ENCODE results near the gene DSCAM. TPM values are rescaled to one million over a fixed set of nuclear protein-coding genes. Genes with fewer than 3 reads are reported as not detected.

DSCAM gene
- total RNA-seq, 2 experiments from 2014 or later = not detected

DNA sequence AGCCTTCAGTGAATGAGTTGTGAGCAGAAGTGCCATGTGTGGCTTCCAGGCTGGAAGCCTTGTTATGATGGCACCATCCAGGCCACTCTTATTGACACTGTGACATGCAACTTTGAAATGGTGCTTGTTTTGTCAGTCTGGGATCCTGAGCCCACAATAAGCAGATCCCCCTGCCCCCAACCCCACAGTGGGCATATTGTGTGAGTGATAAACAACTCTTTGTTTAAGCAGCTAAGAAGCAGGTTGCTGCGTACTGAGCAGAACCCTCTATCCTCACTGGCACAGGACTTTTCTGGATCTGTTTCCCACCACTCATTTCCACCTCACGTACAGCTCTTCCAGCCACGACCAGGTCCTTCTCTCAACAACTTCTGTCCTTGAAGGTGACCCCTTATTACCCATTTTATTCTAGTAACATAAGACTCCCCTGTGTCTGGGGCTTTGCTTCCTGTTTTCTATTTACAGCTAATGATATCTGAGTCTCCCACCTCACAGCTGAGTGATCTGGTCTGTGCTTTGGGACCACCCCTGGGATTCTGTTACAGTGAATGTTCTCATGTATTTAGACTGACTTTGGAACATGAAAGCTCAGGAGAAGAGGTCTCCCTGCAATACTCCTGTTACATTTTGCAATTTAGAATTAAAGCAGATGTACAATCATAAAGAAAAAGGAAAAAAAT is 604.2 kb downstream of the DSCAM start:
- POLR2A ChIA-PET = no interaction called here

DNA sequence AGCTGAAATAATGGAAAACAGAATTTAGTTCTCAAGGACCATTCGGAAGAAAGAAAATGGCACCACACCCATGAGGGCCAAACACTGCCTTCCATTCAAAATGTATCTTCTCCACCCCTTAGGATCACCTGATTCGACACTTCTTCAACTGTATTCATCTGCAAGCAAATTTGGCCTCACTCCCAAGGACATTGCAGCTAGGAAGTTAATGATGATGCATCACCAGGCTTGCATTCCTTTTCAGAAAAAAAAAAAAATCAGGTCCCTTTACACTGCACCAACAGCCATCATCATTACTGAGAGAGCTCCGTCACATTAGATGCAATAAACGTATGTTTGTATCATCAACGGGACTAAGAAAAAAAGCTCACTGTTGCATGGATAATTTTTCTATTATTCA is 611.4 kb downstream of the DSCAM start:
- Mint-ChIP-seq H3K27ac (no peak overlapping the region), H3K27me3 (peaks cover 4% of the 10 kb centered on the region), H3K36me3 (ENCODE audit: low read depth) (no peaks in the 10 kb centered on the region), H3K4me1 (ENCODE audit: low read depth) (no peaks in the 10 kb centered on the region), H3K9me3 (no peaks in the 10 kb centered on the region), H3K4me3 (no peak overlapping the region)
- no peak overlapping the region for H3K27ac ChIP-seq (ENCODE audit: low read depth in 1 of 2, low read length in 2 of 2)
- no peaks in the 10 kb centered on the region for H3K27me3 ChIP-seq (ENCODE audit: control insufficient read depth in 1 of 2, insufficient read depth in 2 of 2, low read length in 2 of 2)
- POLR2A ChIA-PET = no interaction called here
- H3K4me1 ChIP-seq (ENCODE audit: insufficient read depth, low read length) = no peaks in the 10 kb centered on the region
- no peaks in the 10 kb centered on the region for H3K9me3 ChIP-seq (ENCODE audit: control insufficient read depth in 1 of 2, insufficient read depth in 1 of 2, low read length in 2 of 2)
- DNase-seq (no peak), ATAC-seq (ENCODE audit: poor library complexity) (no peak)
- no peaks in the 10 kb centered on the region for H3K36me3 ChIP-seq (ENCODE audit: insufficient read depth, low read length)
- TF ChIP-seq, protein P1, sequence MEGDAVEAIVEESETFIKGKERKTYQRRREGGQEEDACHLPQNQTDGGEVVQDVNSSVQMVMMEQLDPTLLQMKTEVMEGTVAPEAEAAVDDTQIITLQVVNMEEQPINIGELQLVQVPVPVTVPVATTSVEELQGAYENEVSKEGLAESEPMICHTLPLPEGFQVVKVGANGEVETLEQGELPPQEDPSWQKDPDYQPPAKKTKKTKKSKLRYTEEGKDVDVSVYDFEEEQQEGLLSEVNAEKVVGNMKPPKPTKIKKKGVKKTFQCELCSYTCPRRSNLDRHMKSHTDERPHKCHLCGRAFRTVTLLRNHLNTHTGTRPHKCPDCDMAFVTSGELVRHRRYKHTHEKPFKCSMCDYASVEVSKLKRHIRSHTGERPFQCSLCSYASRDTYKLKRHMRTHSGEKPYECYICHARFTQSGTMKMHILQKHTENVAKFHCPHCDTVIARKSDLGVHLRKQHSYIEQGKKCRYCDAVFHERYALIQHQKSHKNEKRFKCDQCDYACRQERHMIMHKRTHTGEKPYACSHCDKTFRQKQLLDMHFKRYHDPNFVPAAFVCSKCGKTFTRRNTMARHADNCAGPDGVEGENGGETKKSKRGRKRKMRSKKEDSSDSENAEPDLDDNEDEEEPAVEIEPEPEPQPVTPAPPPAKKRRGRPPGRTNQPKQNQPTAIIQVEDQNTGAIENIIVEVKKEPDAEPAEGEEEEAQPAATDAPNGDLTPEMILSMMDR (IDR thresholded peaks at IDR 0.05) = no peak
- intact Hi-C loops (cut with DNase I, micrococcal nuclease) = no loop called here
- H3K4me3 ChIP-seq (ENCODE audit: low read length) = no peak overlapping the region
- CTCF ChIA-PET = no interaction called here

More for the DNA sequence above, 604.2 kb downstream of the DSCAM start:
- ATAC-seq (ENCODE audit: poor library complexity) (no peak), DNase-seq (no peak)
- Histone ChIP-seq H3K9me3 (ENCODE audit: control insufficient read depth in 1 of 2, insufficient read depth in 1 of 2, low read length in 2 of 2) (peaks cover 7 to 8% of the 10 kb centered on the region in 2 experiments), H3K4me1 (ENCODE audit: insufficient read depth, low read length) (no peaks in the 10 kb centered on the region), H3K27me3 (ENCODE audit: control insufficient read depth in 1 of 2, insufficient read depth in 2 of 2, low read length in 2 of 2) (no peaks in the 10 kb centered on the region), H3K36me3 (ENCODE audit: insufficient read depth, low read length) (no peaks in the 10 kb centered on the region), H3K27ac (ENCODE audit: low read depth in 1 of 2, low read length in 2 of 2) (no peak overlapping the region), H3K4me3 (ENCODE audit: low read length) (no peak overlapping the region)
- H3K27me3 Mint-ChIP-seq = no peaks in the 10 kb centered on the region
- no peak overlapping the region for H3K27ac Mint-ChIP-seq
- H3K36me3 Mint-ChIP-seq (ENCODE audit: low read depth) = no peaks in the 10 kb centered on the region
- intact Hi-C loops (cut with DNase I, micrococcal nuclease) = no loop called here
- peaks cover 2% of the 10 kb centered on the region for H3K9me3 Mint-ChIP-seq
- no peaks in the 10 kb centered on the region for H3K4me1 Mint-ChIP-seq (ENCODE audit: low read depth)
- TF ChIP-seq, protein P1 (IDR thresholded peaks at IDR 0.05) = no peak
- no peak overlapping the region for H3K4me3 Mint-ChIP-seq
- CTCF ChIA-PET = no interaction called here

DNA sequence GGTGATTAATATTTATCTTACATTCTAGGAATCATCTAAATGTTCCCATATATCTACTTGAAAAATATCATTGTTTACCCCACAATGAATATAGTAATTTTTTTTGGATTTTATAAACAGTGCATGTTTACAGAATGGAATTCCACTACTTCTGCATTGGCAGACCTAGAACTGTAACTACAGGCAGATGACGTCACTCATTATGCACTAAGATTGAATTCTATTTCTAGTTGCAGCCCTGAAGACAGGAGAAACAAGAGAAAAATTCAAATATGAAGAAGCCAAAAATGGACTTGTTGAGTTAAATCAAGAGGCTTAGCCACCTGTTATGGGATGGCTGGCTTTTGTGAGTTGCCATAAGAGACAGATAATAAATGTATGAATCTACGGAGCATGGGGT is 615.0 kb downstream of the DSCAM start:
- Mint-ChIP-seq H3K4me1 (ENCODE audit: low read depth) (no peaks in the 10 kb centered on the region), H3K27me3 (peaks cover 4% of the 10 kb centered on the region), H3K36me3 (ENCODE audit: low read depth) (no peaks in the 10 kb centered on the region), H3K27ac (no peak overlapping the region), H3K4me3 (no peak overlapping the region), H3K9me3 (peaks cover 2% of the 10 kb centered on the region)
- TF ChIP-seq, protein P1 (IDR thresholded peaks at IDR 0.05) = no peak
- ChIA-PET POLR2A (no interaction called here), CTCF (no interaction called here)
- H3K4me1 ChIP-seq (ENCODE audit: insufficient read depth, low read length) = no peaks in the 10 kb centered on the region
- H3K27me3 ChIP-seq (ENCODE audit: control insufficient read depth in 1 of 2, insufficient read depth in 2 of 2, low read length in 2 of 2) = no peaks in the 10 kb centered on the region
- DNase-seq = no peak
- ATAC-seq (ENCODE audit: poor library complexity) = no peak
- H3K36me3 ChIP-seq (ENCODE audit: insufficient read depth, low read length) = no peaks in the 10 kb centered on the region
- H3K4me3 ChIP-seq (ENCODE audit: low read length) = no peak overlapping the region
- intact Hi-C loops (cut with DNase I, micrococcal nuclease) = no loop called here
- H3K27ac ChIP-seq (ENCODE audit: low read depth in 1 of 2, low read length in 2 of 2) = no peak overlapping the region
- no peaks in the 10 kb centered on the region for H3K9me3 ChIP-seq (ENCODE audit: control insufficient read depth in 1 of 2, insufficient read depth in 1 of 2, low read length in 2 of 2)
